Prostate gland (tissue), 2 donors: Measurements from ENCODE around the gene CUX1. TPM values are rescaled to one million over a fixed set of nuclear protein-coding genes. Genes with fewer than 3 reads are reported as not detected.

Experiments
- DNase-seq: peaks from one replicate; pipeline ENCODE4 v3.0.0-alpha.2; 2019; ENCODE audit warnings: low spot score
- H3K27ac ChIP-seq, 2 donors: fragments of 200-600 bp; sonication (generic); 2 replicates each; pipeline ENCODE4 v1.5.1; 2017 to 2019
- H3K27me3 ChIP-seq: fragments of 200-600 bp; sonication (generic); replicated peaks from 2 replicates; pipeline ENCODE4 v1.5.1; 2019; ENCODE audit not compliant: insufficient read depth
- H3K36me3 ChIP-seq, 2 donors: fragments of 200-600 bp; sonication (generic); 1 replicate in 1 of 2; 2 replicates in 1 of 2; pipeline versions ENCODE4 v1.5.1 to v1.8.1; 2017 to 2019
- H3K4me1 ChIP-seq: fragments of 200-600 bp; sonication (generic); replicated peaks from 2 replicates; pipeline ENCODE4 v1.5.1; 2019
- H3K4me3 ChIP-seq, 2 donors: fragments of 200-600 bp; sonication (generic); 2 replicates each; pipeline ENCODE4 v1.5.1; 2017 to 2019
- H3K9me3 ChIP-seq: fragments of 200-600 bp; sonication (generic); 2 replicates; pipeline ENCODE4 v1.5.1; 2017
- POLR2A ChIP-seq: fragments of 450-650 bp; IDR thresholded peaks from one replicate; pipeline ENCODE4 v1.6.1; 2016; ENCODE audit warnings: antibody characterized with exemption, mild to moderate bottlenecking
- POLR2AphosphoS5 ChIP-seq: sonication (generic); formaldehyde crosslinking; IDR thresholded peaks from one replicate; pipeline ENCODE4 v1.6.1; 2017; ENCODE audit warnings: antibody characterized with exemption
- WGBS: methylation state at CpG from one replicate; pipeline ENCODE4 v1.1.5; 2018; 5-methylcytosine and 5-hydroxymethylcytosine counted together
- intact Hi-C: fragments of 100-400 bp; cut with DNase I; formaldehyde crosslinking; loops from one replicate; pipeline ENCODE4 v1.14.2; 2022
- total RNA-seq, 2 donors: library from RNA; depleted of rRNA; stranded (reverse); fragments of >200 nt; gene quantifications; one replicate each; pipeline ENCODE4 v1.1.0, GENCODE V29; 2016
- TF ChIP-seq, protein P1 (sequence below), 4 experiments: fragments of 200-600 bp in 2 of 4; fragments of 450-650 bp in 2 of 4; sonication (generic) in 2 of 4; IDR thresholded peaks; 1 replicate in 3 of 4; 2 replicates in 1 of 4; pipeline ENCODE4 v1.5.1; 2016 to 2019; ENCODE audit warnings: antibody characterized with exemption in 4 of 4, mild to moderate bottlenecking in 2 of 4, moderate library complexity in 2 of 4

Gene CUX1
- total RNA-seq, 2 donors from 2014 or later: 96.3 to 99.2 TPM

DNA sequence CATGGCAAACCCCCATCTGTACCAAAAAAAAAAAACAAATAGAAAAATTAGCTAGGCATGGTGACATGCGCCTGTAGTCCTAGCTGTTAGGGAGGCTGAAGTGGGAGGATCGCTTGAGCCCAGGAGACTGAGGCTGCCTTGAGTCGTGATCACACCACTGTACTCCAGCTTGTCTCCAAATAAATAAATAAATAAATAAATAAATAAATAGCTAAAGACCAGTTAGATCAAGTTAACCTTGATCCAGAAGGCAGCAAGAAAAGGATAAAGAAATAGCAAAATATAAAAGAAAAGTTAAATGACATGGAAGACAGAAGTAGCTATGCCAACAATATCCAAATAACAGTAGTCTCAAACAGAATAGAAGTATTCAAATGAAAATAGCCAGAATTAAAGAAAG is 337.0 kb downstream of the CUX1 start:
- no peak for DNase-seq
- Histone ChIP-seq H3K27me3 (no peaks in the 10 kb centered on the region), H3K27ac (no peak overlapping the region), H3K4me3 (no peak overlapping the region), H3K36me3 (no peaks in the 10 kb centered on the region), H3K4me1 (no peaks in the 10 kb centered on the region), H3K9me3 (no peaks in the 10 kb centered on the region)
- WGBS: 100% methylated on average over 3 of the region's 3 CpGs
- intact Hi-C loops: no loop called here
- TF ChIP-seq, protein P1, sequence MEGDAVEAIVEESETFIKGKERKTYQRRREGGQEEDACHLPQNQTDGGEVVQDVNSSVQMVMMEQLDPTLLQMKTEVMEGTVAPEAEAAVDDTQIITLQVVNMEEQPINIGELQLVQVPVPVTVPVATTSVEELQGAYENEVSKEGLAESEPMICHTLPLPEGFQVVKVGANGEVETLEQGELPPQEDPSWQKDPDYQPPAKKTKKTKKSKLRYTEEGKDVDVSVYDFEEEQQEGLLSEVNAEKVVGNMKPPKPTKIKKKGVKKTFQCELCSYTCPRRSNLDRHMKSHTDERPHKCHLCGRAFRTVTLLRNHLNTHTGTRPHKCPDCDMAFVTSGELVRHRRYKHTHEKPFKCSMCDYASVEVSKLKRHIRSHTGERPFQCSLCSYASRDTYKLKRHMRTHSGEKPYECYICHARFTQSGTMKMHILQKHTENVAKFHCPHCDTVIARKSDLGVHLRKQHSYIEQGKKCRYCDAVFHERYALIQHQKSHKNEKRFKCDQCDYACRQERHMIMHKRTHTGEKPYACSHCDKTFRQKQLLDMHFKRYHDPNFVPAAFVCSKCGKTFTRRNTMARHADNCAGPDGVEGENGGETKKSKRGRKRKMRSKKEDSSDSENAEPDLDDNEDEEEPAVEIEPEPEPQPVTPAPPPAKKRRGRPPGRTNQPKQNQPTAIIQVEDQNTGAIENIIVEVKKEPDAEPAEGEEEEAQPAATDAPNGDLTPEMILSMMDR (IDR thresholded peaks at IDR 0.05): no peak
- TF ChIP-seq POLR2AphosphoS5 (no peak), POLR2A (no peak)

- no peaks in the 10 kb centered on the region for H3K27me3 ChIP-seq
- H3K9me3 ChIP-seq: no peaks in the 10 kb centered on the region
- no peaks in the 10 kb centered on the region for H3K36me3 ChIP-seq
- H3K4me3 ChIP-seq: no peak overlapping the region
- intact Hi-C loops: no loop called here
- H3K4me1 ChIP-seq: no peaks in the 10 kb centered on the region
- DNase-seq: no peak
- no peak overlapping the region for H3K27ac ChIP-seq
- TF ChIP-seq, protein P1 (IDR thresholded peaks at IDR 0.05): no peak
- TF ChIP-seq POLR2AphosphoS5: no peak
- no peak for TF ChIP-seq POLR2A
- WGBS: 81% methylated on average over 10 of the region's 10 CpGs
These were observed 338.5 kb downstream of the CUX1 start for GRCh38 chr7:102155821-102156441.

DNA sequence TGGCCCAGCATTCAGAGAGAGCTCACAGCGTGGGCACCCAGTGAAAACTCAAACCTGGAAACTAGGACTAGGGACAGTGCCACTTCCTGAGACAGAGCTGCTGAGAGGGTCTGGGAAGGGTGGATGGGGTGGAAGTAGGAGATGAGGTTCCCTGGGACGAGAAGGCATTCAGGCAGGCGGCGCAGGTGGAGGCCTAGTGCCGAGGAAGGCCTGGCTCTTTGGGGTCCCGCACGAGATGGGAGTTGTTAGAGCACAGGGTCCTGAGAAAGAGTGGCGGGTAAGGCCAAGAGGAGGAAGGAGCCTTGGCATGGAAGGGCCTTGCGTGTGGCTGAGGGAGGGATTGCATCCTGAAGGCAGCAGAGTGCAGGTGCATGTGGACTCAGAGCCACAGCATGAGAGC is 339.4 kb downstream of the CUX1 start:
- no peak for TF ChIP-seq POLR2AphosphoS5
- TF ChIP-seq, protein P1 (IDR thresholded peaks at IDR 0.05): no peak
- Histone ChIP-seq H3K36me3 (no peaks in the 10 kb centered on the region), H3K4me1 (no peaks in the 10 kb centered on the region), H3K4me3 (no peak overlapping the region), H3K27me3 (no peaks in the 10 kb centered on the region), H3K9me3 (no peaks in the 10 kb centered on the region), H3K27ac (no peak overlapping the region)
- WGBS: 96% methylated on average over 9 of the region's 9 CpGs
- DNase-seq: no peak
- intact Hi-C loops: no loop called here

DNA sequence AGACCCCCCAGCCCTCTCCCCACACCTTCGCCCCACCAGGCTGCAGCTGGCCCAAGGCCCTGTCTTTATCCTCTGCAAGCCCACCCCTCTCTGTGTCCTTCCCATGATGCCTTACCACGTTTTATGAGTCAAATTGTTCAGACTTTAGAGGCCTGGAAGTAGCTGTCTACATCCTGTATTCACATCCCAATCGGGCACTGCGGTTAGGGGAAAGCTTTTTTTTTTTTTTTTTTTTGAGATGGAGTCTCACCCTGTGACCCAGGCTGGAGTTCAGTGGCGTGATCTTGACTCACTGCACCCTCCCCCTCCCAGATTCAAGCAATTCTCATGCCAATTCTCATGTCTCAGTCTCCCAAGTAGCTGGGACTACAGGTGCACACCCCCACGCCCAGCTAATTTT is 347.7 kb downstream of the CUX1 start:
- Histone ChIP-seq H3K36me3 (no peaks in the 10 kb centered on the region), H3K4me1 (no peaks in the 10 kb centered on the region), H3K27ac (no peak overlapping the region), H3K9me3 (no peaks in the 10 kb centered on the region), H3K4me3 (no peak overlapping the region), H3K27me3 (no peaks in the 10 kb centered on the region)
- DNase-seq: no peak
- intact Hi-C loops: no loop called here
- 85% methylated on average over 6 of the region's 6 CpGs for WGBS
- TF ChIP-seq POLR2A (no peak), POLR2AphosphoS5 (no peak)
- TF ChIP-seq, protein P1 (IDR thresholded peaks at IDR 0.05): no peak

GRCh38 chr7:102167254-102167653 is 349.8 kb downstream of the CUX1 start:
- Histone ChIP-seq H3K36me3 (no peaks in the 10 kb centered on the region), H3K27me3 (no peaks in the 10 kb centered on the region), H3K27ac (no peak overlapping the region), H3K9me3 (no peaks in the 10 kb centered on the region), H3K4me3 (no peak overlapping the region), H3K4me1 (no peaks in the 10 kb centered on the region)
- intact Hi-C loops: no loop called here
- WGBS: 88% methylated on average over 6 of the region's 6 CpGs
- TF ChIP-seq, protein P1 (IDR thresholded peaks at IDR 0.05): no peak
- TF ChIP-seq POLR2A: no peak
- TF ChIP-seq POLR2AphosphoS5: no peak
- no peak for DNase-seq
